ENCODE measurements around the gene CDH20. TPM values are rescaled to one million over a fixed set of nuclear protein-coding genes. Genes with fewer than 3 reads are reported as not detected.

CDH20 gene
- total RNA-seq, 2 experiments from 2014 or later, result not detected

DNA sequence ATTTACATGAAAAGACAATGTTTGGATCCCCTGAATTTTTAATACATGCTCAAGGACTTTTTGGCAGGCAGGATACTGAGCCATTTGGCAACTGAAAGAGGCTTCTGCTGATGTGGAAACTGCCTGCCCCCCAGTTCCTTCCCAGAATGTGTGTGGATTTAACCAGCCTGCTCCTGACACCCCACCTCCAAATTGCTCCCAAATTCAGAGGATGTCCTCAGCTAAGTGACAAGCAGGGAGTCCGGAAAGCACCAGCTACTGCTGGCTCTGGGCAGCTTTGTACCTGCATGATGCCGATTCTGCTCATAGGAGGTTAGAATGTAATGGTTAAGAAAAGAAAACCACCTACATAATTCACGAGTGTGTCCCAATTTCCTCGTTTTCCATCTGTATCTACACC lies 197.5 kb downstream of the CDH20 start:
- TF ChIP-seq, protein P1, sequence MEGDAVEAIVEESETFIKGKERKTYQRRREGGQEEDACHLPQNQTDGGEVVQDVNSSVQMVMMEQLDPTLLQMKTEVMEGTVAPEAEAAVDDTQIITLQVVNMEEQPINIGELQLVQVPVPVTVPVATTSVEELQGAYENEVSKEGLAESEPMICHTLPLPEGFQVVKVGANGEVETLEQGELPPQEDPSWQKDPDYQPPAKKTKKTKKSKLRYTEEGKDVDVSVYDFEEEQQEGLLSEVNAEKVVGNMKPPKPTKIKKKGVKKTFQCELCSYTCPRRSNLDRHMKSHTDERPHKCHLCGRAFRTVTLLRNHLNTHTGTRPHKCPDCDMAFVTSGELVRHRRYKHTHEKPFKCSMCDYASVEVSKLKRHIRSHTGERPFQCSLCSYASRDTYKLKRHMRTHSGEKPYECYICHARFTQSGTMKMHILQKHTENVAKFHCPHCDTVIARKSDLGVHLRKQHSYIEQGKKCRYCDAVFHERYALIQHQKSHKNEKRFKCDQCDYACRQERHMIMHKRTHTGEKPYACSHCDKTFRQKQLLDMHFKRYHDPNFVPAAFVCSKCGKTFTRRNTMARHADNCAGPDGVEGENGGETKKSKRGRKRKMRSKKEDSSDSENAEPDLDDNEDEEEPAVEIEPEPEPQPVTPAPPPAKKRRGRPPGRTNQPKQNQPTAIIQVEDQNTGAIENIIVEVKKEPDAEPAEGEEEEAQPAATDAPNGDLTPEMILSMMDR (IDR thresholded peaks at IDR 0.05), result no peak
- Mint-ChIP-seq H3K36me3 (ENCODE audit: low read depth) (no peaks in the 10 kb centered on the region), H3K27me3 (peaks cover 9% of the 10 kb centered on the region), H3K27ac (no peak overlapping the region), H3K9me3 (no peaks in the 10 kb centered on the region), H3K4me3 (no peak overlapping the region), H3K4me1 (ENCODE audit: low read depth) (no peaks in the 10 kb centered on the region)
- POLR2A ChIA-PET, result no interaction called here
- ATAC-seq (no peak), DNase-seq (no peak)
- intact Hi-C loops (cut with micrococcal nuclease), result no loop called here
- CTCF ChIA-PET, result no interaction called here

DNA sequence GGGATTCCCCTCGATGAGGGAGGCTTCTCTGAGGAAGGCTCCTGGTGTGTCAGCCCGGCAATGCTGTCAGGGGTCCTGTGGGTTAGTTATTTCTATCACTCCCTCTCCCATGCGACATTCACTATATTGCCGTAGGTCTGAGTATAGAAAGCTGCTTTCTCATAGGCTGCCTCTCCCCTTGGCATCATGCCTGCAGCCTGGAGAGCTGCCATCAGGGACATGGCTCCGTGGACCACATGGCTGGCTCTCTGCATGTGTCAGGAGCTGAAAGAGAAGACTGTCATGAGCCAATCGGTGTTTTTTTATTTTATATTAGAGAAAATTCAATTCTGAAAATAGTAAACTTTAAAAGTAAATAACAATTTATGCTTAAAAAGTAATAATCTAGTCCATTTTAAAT lies 198.0 kb downstream of the CDH20 start:
- ChIA-PET CTCF (no interaction called here), POLR2A (no interaction called here)
- ATAC-seq (no peak), DNase-seq (no peak)
- TF ChIP-seq, protein P1 (IDR thresholded peaks at IDR 0.05), result no peak
- peaks cover 9% of the 10 kb centered on the region for H3K27me3 Mint-ChIP-seq
- H3K4me1 Mint-ChIP-seq (ENCODE audit: low read depth), result no peaks in the 10 kb centered on the region
- no peaks in the 10 kb centered on the region for H3K9me3 Mint-ChIP-seq
- H3K36me3 Mint-ChIP-seq (ENCODE audit: low read depth), result no peaks in the 10 kb centered on the region
- intact Hi-C loops (cut with micrococcal nuclease), result no loop called here
- no peak overlapping the region for H3K27ac Mint-ChIP-seq
- H3K4me3 Mint-ChIP-seq, result no peak overlapping the region

DNA sequence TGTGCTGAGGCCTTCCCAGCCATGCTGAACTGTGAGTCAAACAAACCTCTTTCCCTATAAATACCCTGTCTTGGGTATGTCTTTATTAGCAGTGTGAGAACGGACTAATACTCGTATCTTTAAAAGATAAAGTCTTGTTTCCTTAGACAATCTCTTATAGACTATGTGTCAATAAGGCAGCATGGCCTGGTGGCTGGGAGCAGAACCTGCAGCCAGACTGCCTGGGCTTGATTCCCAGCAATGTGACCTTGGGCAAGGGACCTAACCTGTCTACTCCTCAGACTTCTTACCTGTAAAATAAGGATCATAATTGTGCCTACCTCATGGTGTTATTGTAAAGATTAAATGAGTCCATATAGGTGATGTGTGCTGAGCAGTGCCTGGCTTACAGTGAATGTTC lies 198.7 kb downstream of the CDH20 start:
- ChIA-PET POLR2A (interaction anchor here (1.0 kb wide), 1 partner anchor 14 kb away, joined by 4 read pairs; no protein-coding TSS in a partner anchor), CTCF (no interaction called here)
- no peak for DNase-seq
- Mint-ChIP-seq H3K4me3 (no peak overlapping the region), H3K9me3 (no peaks in the 10 kb centered on the region), H3K4me1 (ENCODE audit: low read depth) (no peaks in the 10 kb centered on the region), H3K27ac (no peak overlapping the region), H3K36me3 (ENCODE audit: low read depth) (no peaks in the 10 kb centered on the region), H3K27me3 (peaks cover 9% of the 10 kb centered on the region)
- TF ChIP-seq, protein P1 (IDR thresholded peaks at IDR 0.05), result no peak
- no peak for ATAC-seq
- intact Hi-C loops (cut with micrococcal nuclease), result no loop called here

DNA sequence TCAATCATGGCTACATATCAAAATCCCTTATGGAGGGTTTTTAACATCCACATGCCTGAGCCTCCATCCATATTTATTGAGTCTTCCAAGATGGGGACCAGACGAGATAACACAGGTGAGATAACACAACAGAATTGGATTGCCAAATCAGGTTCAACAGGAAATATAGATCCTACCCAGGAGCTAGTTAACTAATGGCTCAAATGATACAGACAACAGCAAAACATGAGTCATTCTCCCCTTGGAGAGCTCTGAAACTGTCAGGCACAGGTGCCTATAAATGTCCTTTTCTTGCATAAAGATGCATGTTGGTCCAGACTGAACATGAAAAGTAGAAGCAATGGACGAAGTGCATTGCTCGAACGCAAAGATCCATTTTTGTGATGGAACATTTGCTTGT lies 202.2 kb downstream of the CDH20 start:
- CTCF ChIA-PET, result no interaction called here
- no peak overlapping the region for H3K27ac Mint-ChIP-seq
- no peaks in the 10 kb centered on the region for H3K36me3 Mint-ChIP-seq (ENCODE audit: low read depth)

DNA sequence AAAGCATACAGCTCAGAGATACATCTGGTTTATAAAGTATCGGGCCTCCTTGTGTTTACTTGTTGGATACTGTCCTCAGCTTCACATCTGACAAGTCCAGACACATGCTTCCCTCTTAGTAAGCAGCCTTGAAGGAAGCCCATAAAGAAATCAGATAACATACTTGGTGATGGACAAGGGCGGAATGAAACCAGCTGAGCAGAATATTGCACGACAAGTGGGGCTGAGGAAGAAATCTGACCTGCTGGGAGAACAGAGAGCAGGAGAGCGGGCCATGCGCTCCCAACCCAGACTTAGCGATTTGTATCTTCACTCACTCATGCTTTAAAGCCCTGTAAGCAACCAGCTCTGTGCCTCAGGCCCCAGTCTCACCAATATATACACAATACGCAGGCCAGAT lies 208.4 kb downstream of the CDH20 start:
- intact Hi-C loops (cut with micrococcal nuclease), result no loop called here
- Mint-ChIP-seq H3K27ac (no peak overlapping the region), H3K27me3 (peaks cover 5% of the 10 kb centered on the region), H3K36me3 (ENCODE audit: low read depth) (no peaks in the 10 kb centered on the region), H3K4me3 (no peak overlapping the region), H3K9me3 (no peaks in the 10 kb centered on the region), H3K4me1 (ENCODE audit: low read depth) (no peaks in the 10 kb centered on the region)
- TF ChIP-seq, protein P1 (IDR thresholded peaks at IDR 0.05), result no peak
- no peak for ATAC-seq
- DNase-seq, result no peak
- ChIA-PET CTCF (no interaction called here), POLR2A (no interaction called here)

More for the DNA sequence above, 202.2 kb downstream of the CDH20 start:
- ATAC-seq, result no peak
- TF ChIP-seq, protein P1 (IDR thresholded peaks at IDR 0.05), result no peak
- Mint-ChIP-seq H3K9me3 (no peaks in the 10 kb centered on the region), H3K4me3 (no peak overlapping the region), H3K27me3 (peaks cover 7% of the 10 kb centered on the region), H3K4me1 (ENCODE audit: low read depth) (no peaks in the 10 kb centered on the region)
- intact Hi-C loops (cut with micrococcal nuclease), result no loop called here
- POLR2A ChIA-PET, result no interaction called here
- no peak for DNase-seq

Measured in activated CD8-positive, alpha-beta T cell treated with anti-CD3 and anti-CD28 coated beads for 36 hours (primary cell).